HG02610 (cell line): ENCODE measurements around the gene FIBCD1.

Experiments
- ATAC-seq: cut with Tn5 transposase; IDR thresholded peaks from one replicate; pipeline ENCODE4 v1.9.1; 2021; ENCODE audit warnings: mild to moderate bottlenecking, moderate library complexity; ENCODE audit not compliant: unreplicated experiment

The FIBCD1 gene

DNA sequence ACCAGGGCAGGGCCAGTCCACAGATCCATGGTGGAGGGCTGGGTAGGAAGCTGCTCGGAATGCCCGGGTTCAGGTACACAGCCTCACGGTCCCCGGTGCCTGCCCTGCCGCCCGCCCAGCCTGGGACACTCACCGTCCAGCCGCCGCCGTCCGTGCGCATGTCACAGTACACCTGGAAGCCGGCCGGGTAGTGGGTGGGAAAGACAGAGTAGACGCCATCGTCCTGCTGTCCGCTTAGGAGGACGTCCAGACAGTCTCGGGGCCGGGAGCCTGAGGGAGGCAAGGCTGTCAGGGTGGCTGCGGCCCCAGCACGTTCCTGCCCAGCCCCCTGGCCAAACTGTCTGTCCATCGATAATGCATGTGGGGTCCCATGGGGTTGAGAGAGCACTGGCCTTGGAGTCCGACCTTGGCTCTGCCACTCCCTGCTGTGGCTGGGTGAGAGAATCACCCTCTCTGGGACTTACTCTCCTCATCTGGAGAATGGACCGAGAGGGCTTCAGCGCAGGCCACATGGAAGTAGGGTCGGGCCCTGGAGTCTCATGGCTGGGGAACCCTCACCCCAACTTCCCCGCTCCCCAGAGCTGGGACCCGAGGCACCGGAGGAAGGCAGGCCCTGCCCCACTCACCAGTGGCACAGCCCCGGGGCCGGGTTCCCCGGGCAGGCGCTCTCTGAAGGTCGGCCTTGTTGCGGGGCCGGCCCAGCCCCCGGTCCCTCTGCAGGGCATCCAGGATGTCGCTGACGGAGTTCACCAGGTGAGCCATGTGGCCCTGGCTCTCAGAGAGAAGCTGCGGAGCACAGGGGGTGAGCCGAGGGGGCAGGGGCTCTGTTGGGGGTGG, 15.2 kb downstream of the FIBCD1 start:
- no peak for ATAC-seq

DNA sequence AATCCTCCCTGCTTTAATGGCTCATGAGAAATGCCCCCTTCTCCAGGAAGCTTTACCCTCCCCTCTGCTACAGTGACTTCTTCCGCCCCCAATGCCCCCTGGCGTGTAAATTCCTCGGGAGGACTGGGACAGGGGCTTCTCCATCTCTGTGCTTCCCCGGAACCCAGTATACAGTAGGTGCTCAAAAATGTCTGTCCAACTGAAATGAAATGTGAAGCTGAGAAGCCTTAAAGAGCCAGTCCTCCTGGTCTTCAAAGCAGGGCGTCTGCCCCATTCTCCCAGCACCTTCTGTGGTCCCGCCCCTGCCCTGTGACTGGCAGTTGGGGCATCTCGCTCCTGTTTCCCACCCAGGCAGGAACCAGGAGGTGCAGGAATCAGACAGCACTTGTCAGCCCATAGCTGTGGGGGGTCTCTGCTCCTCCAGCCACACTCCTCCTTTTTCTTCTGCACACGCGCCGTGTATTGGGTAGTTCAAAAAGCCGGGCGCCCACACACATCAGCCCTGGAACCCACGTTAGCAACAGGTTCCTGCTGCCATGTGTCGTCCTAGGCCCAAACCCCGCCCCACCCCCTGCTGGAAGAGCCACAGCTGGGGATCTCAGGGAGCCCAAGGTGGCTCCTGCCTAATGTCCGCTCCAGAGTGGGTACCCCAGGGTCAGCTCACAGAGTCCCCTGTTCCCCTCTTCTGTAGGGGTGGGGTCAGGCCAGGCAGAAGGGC, 16.0 kb downstream of the FIBCD1 start:
- ATAC-seq = no peak

DNA sequence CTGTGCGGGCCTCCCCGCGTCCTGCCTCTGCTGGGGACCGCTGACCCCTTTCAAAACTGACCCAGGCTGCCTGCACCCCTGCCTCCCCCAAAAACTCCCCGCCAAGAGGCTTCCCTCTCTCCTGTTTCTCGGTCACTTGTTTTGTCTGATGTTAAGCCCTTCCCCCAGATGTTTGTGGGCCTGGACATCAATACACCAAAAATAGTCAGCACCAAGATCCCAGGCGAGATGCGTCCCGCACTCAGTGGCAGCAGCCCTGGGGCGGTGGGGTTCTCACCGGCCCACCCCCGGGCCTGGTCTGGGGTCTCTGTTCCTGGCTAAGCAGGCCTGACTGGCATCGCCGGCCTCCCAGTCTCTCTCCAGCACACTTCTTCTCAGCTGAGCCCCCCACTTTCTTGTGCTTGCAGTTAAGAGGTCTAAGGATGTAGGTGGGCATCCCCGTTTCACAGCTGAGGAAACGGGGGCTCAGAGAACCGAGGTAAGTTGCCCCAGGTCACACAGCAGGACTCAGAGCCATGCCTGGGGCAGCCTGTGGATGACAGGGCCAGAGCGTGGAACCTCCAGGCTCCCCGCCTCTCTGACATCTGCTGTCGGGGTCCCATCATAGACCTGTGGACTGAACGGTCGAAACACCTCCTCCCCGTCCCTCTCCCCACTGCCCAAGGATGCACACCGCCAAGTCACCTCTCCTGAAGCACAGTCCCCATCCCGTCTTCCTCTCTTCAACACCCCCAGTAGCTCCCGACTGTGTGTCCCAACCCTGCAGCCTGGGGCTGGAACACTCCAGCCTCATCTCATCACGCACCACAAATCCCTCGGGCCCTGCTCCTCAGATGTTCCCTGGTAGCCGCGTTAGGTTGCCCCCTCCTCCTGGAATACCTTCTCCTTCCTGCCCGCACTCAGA, 16.8 kb downstream of the FIBCD1 start:
- no peak for ATAC-seq

DNA sequence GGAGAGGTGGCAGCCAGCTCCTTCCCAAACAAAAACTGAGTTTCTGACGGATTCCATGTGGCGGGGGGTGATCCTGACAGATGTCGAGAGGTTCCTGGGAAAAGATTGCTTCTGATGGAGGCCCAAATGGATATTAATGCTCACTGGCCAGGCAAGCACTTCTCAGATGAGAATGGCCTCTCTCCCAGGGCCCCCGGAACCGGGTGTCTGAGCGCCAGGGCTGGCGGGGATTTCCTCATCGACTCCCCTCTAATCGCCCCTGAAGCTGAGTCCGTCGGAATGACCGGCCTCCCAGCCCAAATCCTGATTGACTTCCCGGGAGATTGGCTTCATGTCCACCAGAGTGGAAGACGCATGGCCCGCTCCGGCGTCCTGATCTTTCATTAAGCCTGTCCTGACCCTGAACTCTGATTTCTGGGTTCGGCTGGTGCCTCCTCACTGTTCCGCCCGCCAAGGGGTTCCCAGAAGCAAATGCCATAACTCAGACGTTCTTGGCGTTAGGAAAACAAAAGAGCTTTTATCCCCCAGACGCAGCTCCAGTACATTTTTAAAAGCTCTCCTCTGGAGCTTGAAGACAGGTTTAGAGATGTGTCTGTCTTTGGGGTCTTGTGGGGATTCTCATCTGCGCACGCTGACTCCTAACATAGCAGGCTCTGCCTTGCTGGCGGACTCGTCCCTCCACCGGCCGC, 17.6 kb downstream of the FIBCD1 start:
- ATAC-seq = no peak

DNA sequence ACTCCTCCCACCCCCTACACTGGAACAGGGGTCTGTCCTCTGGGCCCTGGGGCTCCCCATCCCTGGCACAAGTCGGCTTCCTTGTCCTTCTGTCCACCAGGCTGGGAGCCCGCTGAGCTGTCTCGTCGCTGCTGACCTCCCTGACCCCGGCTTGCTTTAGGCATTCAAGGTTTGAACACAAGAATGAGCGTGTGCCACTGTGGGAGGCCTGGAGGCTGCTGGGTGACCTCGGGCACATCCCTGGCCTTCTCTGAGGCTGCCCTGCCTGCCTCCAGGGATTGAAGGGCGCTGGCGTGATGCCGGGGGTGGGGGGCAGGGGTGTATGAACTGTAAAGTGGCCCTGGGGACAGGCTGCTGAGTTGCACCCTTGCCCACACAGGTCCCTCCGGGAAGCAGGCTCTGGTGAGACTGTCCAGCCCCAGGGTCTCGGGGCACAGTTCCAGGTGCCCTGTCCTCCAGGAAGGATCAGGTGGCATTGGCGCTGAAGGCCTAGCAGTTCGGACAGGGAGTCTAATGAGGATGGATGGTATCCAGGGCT, 18.2 kb downstream of the FIBCD1 start:
- no peak for ATAC-seq

DNA sequence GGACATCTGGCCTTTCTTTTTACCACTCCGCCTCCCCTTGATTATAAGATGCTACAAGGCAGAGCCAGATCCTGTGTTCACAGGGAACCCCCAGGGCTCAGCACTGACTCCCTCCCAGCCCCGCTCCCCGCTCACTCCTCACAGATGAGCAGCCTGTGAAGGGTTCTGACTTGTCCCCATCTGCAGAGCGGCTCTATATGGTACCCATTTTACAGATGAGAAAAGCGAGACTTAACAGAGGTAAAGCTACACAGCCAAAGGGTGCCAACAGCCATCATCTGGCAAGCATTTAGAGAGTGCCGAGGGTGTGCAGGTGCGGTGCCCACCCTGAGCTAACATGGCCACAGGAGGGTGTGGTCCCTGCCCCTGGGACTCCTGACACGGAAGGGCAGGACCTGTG, 18.8 kb downstream of the FIBCD1 start:
- ATAC-seq = no peak

DNA sequence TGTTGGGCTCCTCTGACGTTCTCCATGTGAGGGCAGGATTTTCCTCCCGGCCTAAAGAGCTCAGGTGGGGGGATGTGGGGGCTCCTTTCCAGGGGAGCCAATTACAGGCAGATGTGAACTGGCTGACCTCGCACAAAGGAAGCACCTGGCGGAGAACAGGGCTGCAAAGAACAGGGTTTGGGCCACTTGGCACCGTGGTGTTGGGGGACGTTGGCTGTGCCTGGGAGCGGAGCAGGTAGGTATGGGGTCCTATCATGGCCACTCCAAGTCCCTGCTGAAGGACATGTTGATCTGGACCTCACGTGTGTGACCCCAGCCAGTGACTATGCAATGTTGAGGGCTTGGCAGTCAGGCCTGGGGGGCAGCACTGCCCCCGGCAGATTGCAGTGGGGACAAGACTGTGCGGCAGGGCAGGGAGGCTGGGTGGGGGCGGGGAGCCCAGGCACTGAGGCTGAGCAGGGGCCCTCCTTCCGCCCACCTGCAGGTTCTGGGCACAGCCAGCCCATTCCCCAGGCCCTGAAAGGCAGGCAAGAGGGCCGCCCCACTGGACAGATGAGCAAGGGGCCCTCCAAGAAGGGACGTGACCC, 19.4 kb downstream of the FIBCD1 start:
- ATAC-seq = no peak

DNA sequence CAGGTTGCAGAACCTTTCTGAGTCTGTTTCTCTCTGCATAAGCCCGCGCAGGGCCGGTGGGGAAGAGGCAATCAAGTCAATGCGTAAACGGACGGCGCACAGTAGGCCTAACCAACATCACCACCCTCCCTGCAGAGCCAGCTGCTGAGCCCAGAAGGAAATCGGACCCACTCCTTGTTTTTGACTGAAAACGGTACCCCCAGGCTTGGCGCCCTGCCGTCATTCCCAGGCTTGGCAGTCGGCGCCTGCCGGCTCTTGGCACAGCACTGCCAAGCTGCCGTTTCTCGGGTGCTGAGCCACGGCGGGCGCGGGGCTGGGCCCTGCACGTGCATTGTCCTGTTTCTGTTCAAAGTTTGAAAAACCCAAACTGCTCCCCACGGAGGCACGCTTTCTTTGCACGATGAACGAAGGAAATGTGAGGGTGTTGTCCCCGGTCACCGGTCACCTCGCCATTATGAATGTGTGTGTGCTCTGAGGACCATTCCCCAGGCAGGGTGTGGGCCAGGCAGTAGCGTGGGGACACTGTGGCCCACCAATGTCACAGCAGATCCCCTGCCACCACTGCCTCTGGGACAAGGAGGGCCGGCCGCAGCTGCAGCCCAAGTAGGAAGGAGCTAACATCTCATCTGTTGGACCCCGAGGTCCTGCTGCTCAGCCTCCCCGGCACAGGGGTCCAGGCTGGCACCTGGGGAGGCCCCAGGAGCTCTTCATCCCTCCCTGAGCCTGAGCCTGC, 20.1 kb downstream of the FIBCD1 start:
- no peak for ATAC-seq

DNA sequence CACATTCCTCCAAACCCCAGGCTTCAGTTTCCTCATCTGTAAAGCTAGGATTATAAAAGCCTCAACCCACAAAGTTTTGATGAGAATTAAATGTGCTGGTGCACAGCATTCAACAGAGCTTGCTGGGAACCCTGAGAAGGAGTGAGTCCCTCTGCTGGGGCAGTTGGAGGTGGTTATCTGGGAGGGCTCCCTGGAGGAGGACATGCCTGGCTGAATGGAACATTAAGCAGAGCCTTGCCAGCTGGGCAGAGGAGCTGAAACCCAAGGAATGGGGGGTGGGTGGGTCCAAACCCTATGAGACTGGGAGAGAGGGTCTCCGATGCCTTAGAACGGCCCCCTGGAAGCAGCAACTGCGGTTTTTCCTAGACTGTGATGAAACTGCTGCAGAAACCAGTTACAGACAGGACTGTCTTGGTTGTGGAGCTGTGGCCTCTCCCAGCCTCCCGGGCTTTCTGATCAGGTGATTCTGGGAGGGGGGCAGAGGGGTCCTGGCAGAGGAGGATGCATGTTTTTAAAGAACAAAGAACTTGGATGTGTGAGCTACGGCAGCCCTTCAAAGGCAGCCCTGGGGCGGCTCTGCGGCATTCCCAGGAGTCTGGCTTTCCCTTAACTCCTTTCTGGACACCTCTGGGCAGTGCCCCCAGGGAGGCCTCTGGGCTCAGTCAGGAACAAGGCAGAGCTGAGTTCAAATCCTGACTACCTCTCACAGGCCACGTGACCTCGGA, 20.8 kb downstream of the FIBCD1 start:
- ATAC-seq = no peak

DNA sequence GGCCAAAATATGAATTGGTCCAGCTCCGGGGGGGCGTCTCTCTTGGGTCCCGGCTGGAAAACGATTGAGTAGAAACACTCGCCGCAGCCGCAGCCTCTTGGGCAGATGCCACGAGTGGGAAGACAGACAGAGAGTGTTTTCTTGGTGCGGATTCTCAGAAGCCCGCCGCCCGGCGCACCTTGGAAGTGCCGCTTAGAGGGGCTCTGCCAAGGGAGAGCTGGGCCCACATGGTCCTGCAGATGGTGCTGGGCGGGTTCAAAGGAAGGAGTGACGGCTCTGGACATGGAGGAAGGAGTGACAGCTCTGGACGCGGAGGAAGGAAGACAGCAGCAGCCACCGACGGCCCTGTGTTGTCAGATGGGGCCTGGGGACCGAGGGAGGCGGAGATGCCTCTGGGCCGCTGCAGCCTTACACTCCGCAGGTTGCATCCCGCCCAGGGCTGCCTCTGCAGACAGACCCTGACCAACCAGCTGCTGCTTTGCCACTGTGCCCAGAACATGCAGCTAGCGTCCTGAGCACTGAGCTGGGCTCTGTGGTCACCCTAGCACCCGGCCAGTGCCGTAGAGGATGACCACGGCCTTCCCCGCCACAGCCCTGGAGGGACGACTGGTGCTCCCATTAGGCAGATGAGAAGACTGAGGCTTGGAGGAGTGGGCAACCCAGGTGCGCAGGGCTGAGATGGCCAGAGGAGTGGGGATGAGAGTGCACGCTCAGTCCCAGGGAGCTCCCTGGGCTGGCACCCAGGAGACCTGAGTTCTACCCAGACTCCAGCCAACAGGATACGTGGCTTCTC, 21.7 kb downstream of the FIBCD1 start:
- no peak for ATAC-seq

DNA sequence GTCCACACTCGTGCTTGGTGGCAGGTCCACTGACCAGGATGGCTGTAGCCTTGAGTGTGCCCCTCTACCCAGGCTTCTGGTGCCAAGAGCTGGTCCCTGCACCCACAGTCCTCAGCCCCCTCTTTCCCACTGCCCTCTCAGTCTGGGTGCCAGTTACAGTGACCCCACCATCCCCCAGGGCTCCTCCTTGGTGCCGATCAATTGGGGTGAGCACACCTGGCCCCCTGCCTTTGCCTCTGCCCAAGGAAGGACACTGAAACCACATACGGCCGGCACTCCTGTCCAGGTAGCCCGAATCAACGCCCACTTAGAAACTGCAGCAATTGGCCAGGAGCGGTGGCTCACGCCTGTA, 24.0 kb downstream of the FIBCD1 start:
- no peak for ATAC-seq

DNA sequence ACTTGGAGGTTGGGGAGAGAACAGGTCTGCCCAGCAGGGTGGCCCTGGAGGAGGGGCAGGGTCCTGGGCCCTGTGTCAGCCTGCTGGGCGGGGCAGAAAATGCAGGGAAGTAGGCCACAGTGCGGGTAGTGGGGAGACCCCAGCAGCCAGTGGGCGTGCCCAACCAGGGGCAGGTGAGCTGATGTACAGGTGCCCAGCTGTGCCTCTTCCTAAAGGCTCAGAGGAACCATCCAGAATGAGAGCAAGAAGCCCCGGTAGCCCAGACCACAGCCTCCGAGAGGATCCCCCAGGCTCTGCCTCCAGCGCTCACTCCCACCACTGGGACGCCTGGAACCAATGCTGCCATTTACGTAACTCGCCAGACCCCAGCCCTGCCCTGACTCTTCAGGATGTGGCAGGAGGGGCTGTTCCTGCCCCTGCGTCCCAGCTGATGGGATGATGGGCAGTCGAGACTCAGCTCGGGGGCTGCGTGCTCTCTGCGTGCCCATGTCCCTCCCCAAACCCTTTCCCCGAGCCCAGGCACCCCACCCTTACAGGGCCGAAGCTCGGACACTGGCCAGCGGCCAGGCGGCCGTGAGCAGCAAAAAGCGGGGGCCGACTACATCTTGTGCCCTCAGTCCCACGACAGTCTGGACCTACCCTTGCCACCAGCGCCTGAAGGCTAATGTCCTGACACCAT, 24.5 kb downstream of the FIBCD1 start:
- no peak for ATAC-seq

DNA sequence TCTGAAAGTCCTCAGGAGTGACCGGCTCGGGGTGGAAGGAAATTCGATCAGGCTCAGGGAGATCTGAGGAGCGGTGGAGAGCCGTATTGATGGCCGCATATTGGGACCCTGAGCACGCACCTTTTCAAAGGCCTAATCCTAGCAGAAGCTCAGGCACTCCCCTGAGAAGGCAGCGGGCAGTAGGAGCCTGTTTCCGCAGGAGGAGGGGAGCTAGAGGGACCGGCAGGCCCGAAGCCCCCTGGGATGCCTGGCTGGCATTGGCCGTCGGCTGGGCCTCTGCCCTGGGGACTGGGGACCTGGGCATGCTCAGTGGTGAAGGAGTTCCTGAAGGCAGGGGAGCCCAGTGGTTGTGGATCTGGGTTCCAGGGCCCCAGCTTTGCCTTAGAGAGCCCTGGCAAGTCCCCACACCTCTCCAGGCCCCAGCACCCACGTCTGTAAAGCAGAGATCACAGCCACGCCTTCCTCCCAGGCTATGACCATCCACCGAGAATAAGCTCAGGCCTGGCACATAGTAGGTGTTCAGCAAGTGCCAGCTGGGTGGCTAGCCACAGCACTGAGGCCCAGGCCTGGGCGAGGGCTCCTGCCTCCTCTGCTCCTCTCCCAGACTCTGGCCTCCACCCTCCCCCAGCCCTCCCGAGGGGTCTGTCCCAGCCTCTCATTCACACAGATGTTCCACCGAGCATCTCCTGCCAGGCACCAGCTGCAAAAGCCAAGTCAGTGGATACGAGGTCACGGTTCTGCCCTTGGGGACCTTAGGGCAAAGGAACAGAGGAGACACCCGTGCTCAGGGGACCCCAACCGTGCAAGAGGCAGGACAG, 25.2 kb downstream of the FIBCD1 start:
- no peak for ATAC-seq

DNA sequence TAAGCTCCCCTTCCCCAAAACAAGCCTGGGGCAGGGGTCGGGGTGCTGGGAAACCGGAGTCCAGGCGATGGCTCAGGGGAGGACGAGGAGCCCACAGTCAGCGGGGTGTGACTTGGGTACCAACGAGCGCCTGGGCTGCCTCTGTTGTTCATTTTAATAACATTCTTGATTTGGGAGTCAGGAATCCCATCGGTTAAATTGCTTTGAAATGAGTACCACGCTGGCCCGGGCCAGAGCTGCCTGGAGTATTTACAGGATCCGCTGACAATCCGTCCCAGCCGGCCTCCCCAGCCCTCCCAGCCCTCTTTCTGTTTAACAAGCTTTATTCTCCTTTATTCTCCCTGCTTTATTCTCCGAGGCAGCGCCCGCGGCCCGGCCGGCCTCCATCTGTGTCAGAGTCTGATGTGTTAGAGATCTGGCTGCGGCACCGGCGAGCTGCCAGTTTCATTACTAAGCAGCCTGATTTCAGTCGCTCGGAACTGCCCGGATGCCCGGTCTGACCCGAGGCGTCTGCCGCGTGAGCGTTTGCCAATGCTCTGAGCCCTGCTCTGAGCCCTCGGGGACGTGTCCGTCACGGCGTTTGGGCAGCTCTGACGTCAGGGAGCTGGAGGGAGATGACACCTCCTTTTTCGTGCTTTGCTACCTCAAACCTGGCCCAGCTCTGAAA, 26.0 kb downstream of the FIBCD1 start:
- ATAC-seq = no peak

DNA sequence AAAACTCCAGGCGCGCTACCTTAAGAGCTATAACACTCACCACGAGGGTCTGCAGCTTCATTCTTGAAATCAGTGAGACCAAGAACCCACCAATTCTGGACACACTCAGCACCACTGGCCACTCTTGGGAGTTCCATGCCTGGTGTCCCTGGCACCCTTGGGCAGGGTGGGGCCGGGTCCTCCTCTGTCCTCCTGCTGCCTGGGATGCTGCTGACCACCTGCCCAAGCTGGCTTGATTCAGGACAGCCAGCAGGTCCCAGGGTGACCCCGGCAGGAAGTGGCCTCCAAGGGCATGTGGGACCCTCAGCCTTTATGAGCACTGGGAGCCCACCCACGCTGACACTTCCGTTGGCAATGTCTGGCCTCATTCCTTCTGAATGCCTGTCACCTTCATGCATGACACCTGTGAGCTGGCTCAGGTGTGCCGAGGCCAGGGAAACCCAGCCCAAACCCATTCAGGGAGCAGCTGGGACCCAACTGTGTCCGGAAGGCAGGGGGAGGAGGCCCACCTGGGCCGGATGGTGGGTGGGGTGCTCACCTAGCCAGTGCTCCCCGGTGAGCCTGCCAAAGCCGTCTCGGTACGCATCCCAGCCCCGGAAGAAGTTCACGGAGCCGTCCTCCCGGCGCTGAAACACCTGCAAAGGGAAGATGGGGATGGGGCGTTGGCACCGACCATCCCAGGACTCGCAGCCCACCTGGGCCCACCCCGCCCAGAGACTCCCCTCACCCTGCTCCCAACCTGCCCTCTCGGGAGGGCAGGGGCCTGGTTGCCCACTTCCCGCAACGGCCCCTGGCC, 27.6 kb downstream of the FIBCD1 start:
- ATAC-seq = no peak
